Measurements from ENCODE around the gene SLC27A3.

Gene SLC27A3

GRCh38 chr1:153774780-153775457, at the start of gene SLC27A3:
TSS of gene SLC27A3 (plus strand) at chr1:153775407. CDS start at chr1:153775498, 91 bp downstream.
- DNase-seq: peak; percentile 91

DNA sequence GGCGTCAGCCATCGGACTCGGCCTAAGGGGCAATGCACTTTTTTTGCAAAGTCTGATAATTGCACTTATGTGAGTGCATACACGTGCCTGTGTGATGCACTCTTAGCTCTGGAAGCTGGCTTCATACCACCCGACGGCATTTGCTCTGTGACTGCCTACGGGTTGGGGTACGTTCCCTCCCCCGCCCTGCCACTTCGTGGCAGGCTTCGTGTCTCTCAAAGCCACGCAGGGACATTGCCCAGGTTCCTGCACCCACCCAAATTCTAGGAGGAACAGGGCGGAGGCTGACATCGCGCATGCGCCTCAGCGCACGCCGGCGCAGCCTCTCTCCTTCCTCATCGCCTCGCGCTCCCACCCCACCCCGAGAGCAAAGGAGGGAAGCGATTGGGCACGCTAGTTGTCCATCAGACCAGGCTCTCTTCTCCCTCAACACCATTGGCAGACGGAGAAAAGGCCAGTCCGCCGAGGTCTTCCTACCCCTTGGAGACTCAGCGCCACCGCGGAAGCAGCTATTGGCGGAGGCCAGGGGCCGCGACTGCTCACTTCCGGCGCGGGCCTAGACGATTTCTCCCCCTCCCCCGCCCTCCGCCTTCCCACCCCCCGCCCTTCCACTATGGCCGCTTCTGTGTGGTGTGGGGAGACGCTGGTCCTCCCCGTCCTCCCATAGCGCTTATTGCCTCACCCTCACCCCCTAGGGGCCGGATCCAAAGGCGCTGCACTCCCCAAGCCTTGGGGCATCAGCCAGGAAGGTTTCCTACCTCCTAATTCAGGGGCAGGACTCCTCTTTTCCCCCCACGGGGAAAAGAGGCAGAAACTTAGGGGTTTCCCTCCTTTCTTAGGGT, 47.5 kb upstream of the SLC27A3 start, which contains the start of gene INTS3:
Gene INTS3 (plus strand): TSS at position 588 of the 842 bp plus-strand sequence. CDS start 585 bp downstream, outside the sequence.
- DNase-seq: peak; percentile 98

DNA sequence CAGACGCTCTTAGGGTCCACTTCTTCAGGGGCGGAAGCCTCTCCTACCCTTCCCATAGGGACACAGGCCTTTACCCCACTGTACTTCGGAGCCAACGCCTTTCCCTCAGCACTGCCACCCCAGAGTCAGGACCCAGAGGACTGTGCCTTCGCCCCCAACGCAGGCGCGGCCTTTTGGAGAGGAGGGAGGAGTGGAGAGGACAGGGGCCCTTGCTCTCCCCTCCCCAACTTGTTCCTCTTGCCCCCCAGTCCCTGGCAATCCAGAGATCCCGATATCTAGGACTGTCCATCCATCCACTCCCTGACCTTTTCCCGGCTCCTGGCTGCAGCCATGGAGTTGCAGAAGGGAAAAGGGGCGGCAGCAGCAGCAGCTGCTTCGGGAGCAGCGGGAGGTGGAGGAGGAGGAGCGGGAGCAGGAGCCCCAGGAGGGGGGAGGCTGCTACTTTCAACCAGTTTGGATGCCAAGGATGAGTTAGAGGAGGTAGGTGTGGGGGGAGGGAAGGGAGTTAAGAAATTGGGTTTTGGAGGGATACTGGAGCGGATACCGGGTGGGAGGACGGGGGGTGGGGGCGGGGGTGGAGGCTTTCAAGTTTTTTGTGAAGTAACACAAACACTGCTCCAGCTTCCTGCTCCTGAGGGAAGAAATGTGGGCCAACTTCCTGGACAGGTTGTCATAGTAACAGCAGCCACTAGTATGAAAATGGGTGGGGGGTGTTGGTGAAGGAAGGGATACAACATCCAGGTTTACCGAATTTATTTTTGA, 46.7 kb upstream of the SLC27A3 start:
- peak; percentile 71 for DNase-seq

- no peak for DNase-seq
Measured at GRCh38 chr1:153730468-153730988, 44.7 kb upstream of the SLC27A3 start.

DNA sequence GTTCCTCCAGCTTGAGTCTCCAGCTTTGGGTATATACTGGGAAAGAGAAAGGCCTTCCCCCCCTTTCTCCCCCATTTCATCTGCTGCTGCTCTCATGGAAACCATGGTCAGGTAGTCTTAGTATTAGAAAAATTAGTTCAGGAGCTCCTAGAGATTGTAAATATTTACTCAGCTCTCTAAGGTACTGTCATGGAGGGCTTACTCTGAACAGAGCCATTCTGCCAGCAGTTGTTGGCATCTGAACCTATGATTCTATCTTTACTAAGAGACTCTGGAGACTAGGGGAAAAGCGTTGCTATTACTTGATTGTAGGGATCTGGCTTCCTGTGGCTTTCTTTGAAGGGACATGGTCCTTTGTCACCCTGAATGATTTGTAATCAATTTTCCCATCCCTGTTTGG, 41.2 kb upstream of the SLC27A3 start:
- DNase-seq: no peak

DNA sequence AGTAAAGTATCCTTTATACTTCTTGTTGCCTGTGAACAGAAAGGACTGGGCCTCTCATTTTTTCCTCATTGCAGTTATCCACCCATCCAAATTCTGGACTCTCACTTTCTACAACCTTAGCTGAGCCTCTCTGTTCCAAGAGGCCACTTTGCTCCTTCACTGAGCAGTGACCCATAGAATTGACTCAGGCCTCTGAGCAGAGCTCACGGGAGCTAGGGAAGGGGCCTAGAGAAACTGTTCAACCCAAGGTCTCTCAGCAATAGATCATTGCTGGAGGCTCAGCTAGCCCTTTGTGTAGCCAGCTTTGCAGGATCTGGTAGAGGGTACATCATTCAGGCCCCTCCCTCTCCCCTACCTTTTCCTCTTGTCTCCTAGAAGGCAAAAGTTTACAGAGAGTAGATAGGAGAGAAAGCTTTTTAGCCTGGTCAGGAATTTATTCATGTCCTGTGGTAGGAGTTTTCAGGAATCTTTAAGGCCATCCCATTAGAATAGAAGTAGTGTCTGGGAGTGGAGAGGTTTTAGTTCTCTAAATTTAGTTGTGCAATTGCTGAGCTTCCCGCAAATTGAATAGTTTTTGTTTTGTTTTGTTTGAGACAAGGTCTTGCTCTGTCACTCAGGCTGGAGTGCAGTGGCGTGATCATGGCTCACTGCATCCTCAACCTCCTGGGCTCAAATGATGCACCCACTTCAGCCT, 40.7 kb upstream of the SLC27A3 start:
- DNase-seq: no peak

GRCh38 chr1:153735090-153735420, 40.2 kb upstream of the SLC27A3 start:
- no peak for DNase-seq

- DNase-seq: no peak
Measured at GRCh38 chr1:153741986-153742385, 33.2 kb upstream of the SLC27A3 start.

- no peak for DNase-seq
Measured at GRCh38 chr1:153742411-153743142, 32.6 kb upstream of the SLC27A3 start.

- no peak for DNase-seq
Measured at GRCh38 chr1:153745417-153745816, 29.8 kb upstream of the SLC27A3 start.

DNA sequence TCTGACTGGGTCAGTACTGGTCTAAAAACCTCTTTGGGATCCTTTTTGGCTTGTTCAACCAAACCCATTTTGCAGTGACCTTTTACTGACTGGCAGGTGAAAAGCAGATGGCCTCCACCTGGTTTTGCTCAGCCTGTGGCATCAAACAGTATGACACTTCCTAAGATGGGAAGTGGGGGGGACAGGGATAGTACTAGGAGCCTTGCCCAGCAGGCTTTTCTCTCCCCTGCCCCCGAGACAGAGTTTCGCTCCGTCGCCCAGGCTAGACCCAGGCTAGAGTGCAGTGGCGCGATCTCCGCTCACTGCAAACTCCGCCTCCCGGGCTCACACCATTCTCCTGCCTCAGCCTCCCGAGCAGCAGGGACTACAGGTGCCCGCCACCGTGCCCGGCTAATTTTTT, 29.0 kb upstream of the SLC27A3 start:
- DNase-seq: no peak

GRCh38 chr1:153748903-153749302, 26.3 kb upstream of the SLC27A3 start:
- no peak for DNase-seq

- DNase-seq: peak; percentile 85
Measured at GRCh38 chr1:153749408-153750005, 25.7 kb upstream of the SLC27A3 start.

DNA sequence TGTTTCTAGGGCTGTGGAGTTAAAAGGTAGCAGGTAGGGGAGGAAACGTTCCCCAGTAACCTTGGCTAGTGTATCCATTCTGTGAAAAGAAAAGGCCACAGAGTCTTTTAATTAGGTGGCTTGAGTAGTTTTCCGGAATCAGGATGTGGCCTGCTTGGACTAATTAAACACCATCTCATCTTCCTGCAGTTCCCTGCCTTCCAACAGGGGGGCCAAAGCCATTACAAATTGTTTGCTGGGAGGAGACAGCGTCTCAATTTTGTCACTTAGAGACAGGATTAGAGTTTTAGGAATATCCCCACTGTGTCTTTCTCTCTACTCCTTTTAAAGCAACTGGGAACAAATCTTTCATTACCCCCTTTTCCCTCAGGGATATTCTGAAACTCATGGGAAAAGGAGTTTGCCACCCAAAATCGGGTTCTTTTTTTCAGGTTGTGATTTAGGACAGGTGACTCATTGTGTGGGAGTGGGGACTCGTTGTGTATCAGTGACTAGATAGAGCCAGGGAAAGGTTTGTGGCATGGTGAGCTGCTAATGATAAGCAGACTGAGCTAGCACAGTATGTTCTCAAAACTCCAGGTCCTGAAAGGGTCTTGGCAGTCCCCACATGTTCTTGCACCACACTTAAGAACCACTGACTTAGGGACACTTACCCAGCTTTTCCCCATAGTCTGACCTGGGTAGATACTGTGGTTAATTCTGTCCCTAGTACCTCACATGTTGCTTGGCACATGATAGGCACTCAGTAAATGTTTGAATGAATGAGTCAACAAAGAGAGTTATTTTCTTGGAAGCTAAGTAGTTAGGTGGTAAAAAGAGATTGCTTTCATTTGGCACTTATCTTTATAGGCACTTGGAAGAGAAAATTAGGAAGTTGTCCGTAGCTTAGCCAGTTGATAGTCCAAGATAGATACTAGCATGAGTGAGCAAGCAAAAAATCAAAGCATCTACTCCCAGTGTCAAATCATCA, 24.9 kb upstream of the SLC27A3 start:
- DNase-seq: no peak

DNA sequence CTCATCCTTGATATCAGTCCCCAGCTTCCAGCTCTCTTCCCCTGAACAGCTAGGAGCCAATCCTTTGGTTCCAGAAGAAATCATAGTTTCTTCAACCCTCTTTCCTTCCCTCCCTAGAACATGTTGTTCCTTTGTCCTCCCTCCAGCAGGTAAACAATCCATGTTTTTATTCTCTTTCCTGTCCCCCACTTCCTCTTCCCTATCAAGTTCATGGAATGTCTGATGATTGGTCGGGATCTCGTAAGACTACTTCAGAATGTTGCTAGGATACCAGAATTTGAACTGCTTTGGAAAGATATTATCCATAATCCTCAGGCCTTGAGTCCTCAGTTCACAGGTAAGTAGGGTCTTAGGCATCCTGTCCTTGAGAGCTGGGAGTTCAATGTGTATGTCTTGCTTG, 23.1 kb upstream of the SLC27A3 start:
- no peak for DNase-seq

GRCh38 chr1:153752571-153753195, 22.5 kb upstream of the SLC27A3 start:
- DNase-seq: no peak

DNA sequence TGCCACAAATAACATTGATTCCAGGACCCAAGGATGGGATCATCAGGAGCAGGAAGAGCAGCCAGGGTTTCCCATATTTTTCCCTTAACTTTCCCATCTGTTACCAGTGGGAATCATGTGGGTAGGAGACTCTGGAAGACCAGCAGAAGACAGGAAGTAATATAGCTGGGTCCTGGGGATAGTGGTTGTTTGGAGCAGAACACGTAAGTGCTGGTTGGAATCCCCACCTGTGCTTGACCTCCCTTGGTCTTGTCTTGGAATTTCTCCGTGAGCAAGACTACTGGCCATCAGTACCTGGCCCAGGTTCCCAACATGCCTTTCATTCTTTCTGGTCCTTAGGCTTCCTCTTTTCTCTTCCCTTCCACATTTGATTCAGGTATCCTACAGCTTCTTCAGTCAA, 20.9 kb upstream of the SLC27A3 start:
- DNase-seq: no peak

GRCh38 chr1:153760440-153760839, 14.8 kb upstream of the SLC27A3 start:
- no peak for DNase-seq

GRCh38 chr1:153763365-153764225, 11.6 kb upstream of the SLC27A3 start:
- DNase-seq: no peak

Data from right forelimb (tissue), 1 donor.